PC-3 (cell line): ENCODE measurements around the gene MACROD2. TPM values are rescaled to one million over a fixed set of nuclear protein-coding genes. Genes with fewer than 3 reads are reported as not detected.

Experiments used
- ATAC-seq: fragments of 200-7000 bp; cut with Tn5 transposase; 2 replicates; pipeline ENCODE4 v1.9.1; 2020; ENCODE audit warnings: mild to moderate bottlenecking, moderate library complexity
- BruUV-seq: library from RNA; stranded (reverse); fragments of 400-500 nt; replicated peaks from 2 replicates; lab custom pipeline; 2021; lab: Mats Ljungman, UMichigan
- CTCF ChIA-PET: fragments of 300-600 bp; sonication (Branson Sonifier 250); formaldehyde crosslinking; loops from one replicate; lab custom pipeline; 2022; ENCODE audit warnings: antibody characterized with exemption; lab: Charles Lee
- POLR2A ChIA-PET: fragments of 300-600 bp; sonication (Branson Sonifier 250); formaldehyde crosslinking; loops from one replicate; lab custom pipeline; 2022; ENCODE audit warnings: antibody characterized with exemption; ENCODE audit not compliant: unreplicated experiment; lab: Charles Lee
- DNase-seq: peaks from one replicate; pipeline ENCODE4 v3.0.0-alpha.2; 2015
- H2AFZ ChIP-seq: fragments of 300-600 bp; sonication (generic); 2 replicates; pipeline ENCODE4 v1.6.0; 2016; ENCODE audit warnings: antibody characterized with exemption, low read length
- H3F3A ChIP-seq: fragments of 300-600 bp; sonication (generic); one replicate; pipeline ENCODE4 v1.6.0; 2017; ENCODE audit warnings: antibody characterized with exemption, low read length, control low read depth, mild to moderate bottlenecking; ENCODE audit not compliant: unreplicated experiment
- H3K27ac ChIP-seq: fragments of 300-600 bp; sonication (generic); 2 replicates; pipeline ENCODE4 v1.5.1; 2016; ENCODE audit warnings: mild to moderate bottlenecking, low read length
- H3K27me3 ChIP-seq: fragments of 300-600 bp; sonication (generic); 2 replicates; pipeline ENCODE4 v1.6.1; 2016; ENCODE audit warnings: low read length, mixed read lengths
- H3K36me3 ChIP-seq: fragments of 300-600 bp; sonication (generic); 2 replicates; pipeline ENCODE4 v1.6.1; 2016; ENCODE audit warnings: low read depth, mixed run types, low read length, mixed read lengths
- H3K4me1 ChIP-seq: fragments of 300-600 bp; sonication (generic); 2 replicates; pipeline ENCODE4 v1.5.1; 2016; ENCODE audit warnings: low read length; ENCODE audit not compliant: insufficient read depth
- H3K4me2 ChIP-seq: fragments of 300-600 bp; sonication (generic); 2 replicates; pipeline ENCODE4 v1.6.0; 2016; ENCODE audit warnings: low read length
- H3K4me3 ChIP-seq: fragments of 300-600 bp; sonication (generic); 2 replicates; pipeline ENCODE4 v1.5.1; 2016; ENCODE audit warnings: mild to moderate bottlenecking, low read length, mixed read lengths
- H3K79me2 ChIP-seq: fragments of 300-600 bp; sonication (generic); 2 replicates; pipeline ENCODE4 v1.6.1; 2017; ENCODE audit warnings: low read length, mixed read lengths
- H3K9ac ChIP-seq: fragments of 300-600 bp; sonication (generic); 2 replicates; pipeline ENCODE4 v1.6.0; 2016; ENCODE audit warnings: mild to moderate bottlenecking, low read length
- H3K9me2 ChIP-seq: fragments of 300-600 bp; sonication (generic); replicated peaks from 2 replicates; pipeline ENCODE4 v1.6.1; 2016; ENCODE audit warnings: mixed run types, low read length, mixed read lengths
- H3K9me3 ChIP-seq: fragments of 300-600 bp; sonication (generic); 2 replicates; pipeline ENCODE4 v1.6.1; 2016; ENCODE audit warnings: low read length, mixed read lengths
- H4K20me1 ChIP-seq: fragments of 300-600 bp; sonication (generic); 2 replicates; pipeline ENCODE4 v1.6.1; 2016; ENCODE audit warnings: low read length, mixed read lengths
- CTCF ChIP-seq: fragments of 300-600 bp; sonication (generic); conservative IDR thresholded peaks from 2 replicates; pipeline ENCODE4 v1.5.1; 2017; ENCODE audit warnings: antibody characterized with exemption, low read depth, mild to moderate bottlenecking, low read length
- EZH2 ChIP-seq: fragments of 300-600 bp; sonication (generic); IDR thresholded peaks from one replicate; pipeline ENCODE4 v1.6.1; 2017; ENCODE audit warnings: antibody characterized with exemption, mild to moderate bottlenecking, low read length; ENCODE audit not compliant: unreplicated experiment
- EZH2phosphoT487 ChIP-seq: fragments of 300-600 bp; sonication (generic); IDR thresholded peaks from 2 replicates; pipeline ENCODE4 v1.6.1; 2018; ENCODE audit warnings: mild to moderate bottlenecking, antibody characterized with exemption, low read length, borderline replicate concordance
- intact Hi-C: fragments of 100-400 bp; cut with micrococcal nuclease; formaldehyde crosslinking; loops from 2 replicates; pipeline ENCODE4 v1.9.0; 2023
- total RNA-seq: library from RNA; depleted of rRNA; stranded (reverse); fragments of >200 nt; gene quantifications from 2 replicates; pipeline ENCODE4 v1.2.3, GENCODE V29; 2014

MACROD2 gene
- total RNA-seq, 1 experiment from 2014 or later, result 3.1 TPM

- no peak overlapping the region for H3K9ac ChIP-seq
- H4K20me1 ChIP-seq, result no peaks in the 10 kb centered on the region
- no peaks in the 10 kb centered on the region for H3K79me2 ChIP-seq
- H3K36me3 ChIP-seq, result no peaks in the 10 kb centered on the region
- H2AFZ ChIP-seq, result peak overlapping the region; percentile 18; the same call in 1 of the 2 replicates
- TF ChIP-seq EZH2phosphoT487 (no peak), EZH2 (no peak), CTCF (no peak)
- H3K27ac ChIP-seq, result no peak overlapping the region
- no peaks in the 10 kb centered on the region for H3K9me2 ChIP-seq
- H3K4me1 ChIP-seq, result peaks cover 38% of the 10 kb centered on the region
- peak overlapping the region; percentile 13; the same call in 1 of the 2 replicates for H3K4me3 ChIP-seq
- peak; percentile 44 for DNase-seq
- POLR2A ChIA-PET, result no interaction called here
- no peaks in the 10 kb centered on the region for H3K27me3 ChIP-seq
- no peaks in the 10 kb centered on the region for H3F3A ChIP-seq
- BruUV-seq, result no TSS peak
- ATAC-seq, result peak; percentile 51
- CTCF ChIA-PET, result no interaction called here
- intact Hi-C loops, result no loop called here
- peak overlapping the region; percentile 60 for H3K4me2 ChIP-seq
- no peaks in the 10 kb centered on the region for H3K9me3 ChIP-seq
Observed at GRCh38 chr20:15913391-15914025, 1918.2 kb downstream of the MACROD2 start.

GRCh38 chr20:15916623-15917022 lies 1921.3 kb downstream of the MACROD2 start:
- DNase-seq (peak; percentile 69), ATAC-seq (no peak)
- Histone ChIP-seq H3K27me3 (no peaks in the 10 kb centered on the region), H2AFZ (no peak overlapping the region), H3K9me2 (no peaks in the 10 kb centered on the region), H3K4me3 (no peak overlapping the region), H3K9me3 (no peaks in the 10 kb centered on the region), H3K4me1 (peaks cover 37% of the 10 kb centered on the region), H3K4me2 (peak overlapping the region; percentile 9), H3K36me3 (no peaks in the 10 kb centered on the region), H3K79me2 (no peaks in the 10 kb centered on the region), H3K9ac (no peak overlapping the region), H4K20me1 (no peaks in the 10 kb centered on the region), H3F3A (no peaks in the 10 kb centered on the region), H3K27ac (peak overlapping the region; percentile 41)
- no TSS peak for BruUV-seq
- ChIA-PET CTCF (no interaction called here), POLR2A (no interaction called here)
- intact Hi-C loops, result no loop called here
- TF ChIP-seq CTCF (no peak), EZH2phosphoT487 (no peak), EZH2 (no peak)

- ATAC-seq, result no peak
- Histone ChIP-seq H3K27me3 (no peaks in the 10 kb centered on the region), H3K4me1 (peaks cover 31% of the 10 kb centered on the region), H3K4me3 (no peak overlapping the region), H3K27ac (peak overlapping the region; percentile 41), H3K9me2 (no peaks in the 10 kb centered on the region), H4K20me1 (no peaks in the 10 kb centered on the region), H3F3A (no peaks in the 10 kb centered on the region), H3K4me2 (peak overlapping the region; percentile 9), H3K9ac (no peak overlapping the region), H3K79me2 (no peaks in the 10 kb centered on the region), H3K9me3 (no peaks in the 10 kb centered on the region), H3K36me3 (no peaks in the 10 kb centered on the region), H2AFZ (0 out of 2 replicates have a peak overlapping the region, but pooled peaks have one; percentile 1)
- peak; percentile 24 for DNase-seq
- TF ChIP-seq EZH2 (no peak), CTCF (no peak), EZH2phosphoT487 (no peak)
- ChIA-PET CTCF (no interaction called here), POLR2A (no interaction called here)
- no TSS peak for BruUV-seq
- intact Hi-C loops, result no loop called here
Observed at GRCh38 chr20:15917283-15917682, 1922.0 kb downstream of the MACROD2 start.
